ENCODE measurements around the gene OCA2. TPM values are rescaled to one million over a fixed set of nuclear protein-coding genes. Genes with fewer than 3 reads are reported as not detected.

Gene OCA2
- total RNA-seq, 2 donors from 2014 or later, result 3.7 TPM; not detected in 1

DNA sequence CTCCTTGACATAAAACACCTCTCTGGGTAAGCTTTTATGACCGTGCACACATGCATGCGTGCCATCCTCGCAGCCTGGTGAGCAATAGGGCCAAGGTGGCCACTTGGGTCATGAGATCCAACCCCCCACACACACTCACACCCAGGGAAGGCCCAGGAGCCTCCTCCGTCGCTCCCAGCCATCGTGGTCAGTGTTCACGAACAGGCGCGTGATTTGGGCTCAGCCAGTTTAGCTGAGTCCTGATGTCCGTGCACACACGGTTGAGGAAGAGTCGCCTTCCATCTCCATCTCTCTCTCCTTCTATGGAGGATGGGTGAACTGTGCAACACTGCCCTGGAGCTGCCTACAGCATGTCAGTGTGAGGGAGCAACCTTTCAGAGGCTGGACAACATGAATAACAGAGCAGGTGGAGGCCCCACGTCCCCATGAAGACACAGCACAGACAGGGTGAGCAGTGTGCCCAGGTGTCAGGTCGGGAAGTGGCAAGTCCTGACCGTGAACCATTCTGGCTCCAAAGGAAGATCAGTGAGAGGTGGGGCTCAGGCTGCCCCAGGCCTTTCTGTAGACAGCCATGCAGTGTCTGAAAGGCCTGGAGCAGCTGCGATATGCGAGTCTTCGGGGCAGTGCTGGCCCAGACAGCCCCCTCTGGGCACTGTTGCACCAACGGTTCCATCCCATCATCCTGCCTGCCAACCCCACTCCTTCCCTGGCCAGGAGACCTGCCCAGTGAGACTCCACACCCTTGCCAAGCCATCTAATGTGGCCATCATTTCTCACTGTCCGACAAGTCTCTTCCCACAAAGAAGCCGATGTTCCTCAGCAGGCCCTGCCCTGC, 253.4 kb downstream of the OCA2 start:
- intact Hi-C loops (cut with DNase I), result no loop called here
- TF ChIP-seq, protein P1, sequence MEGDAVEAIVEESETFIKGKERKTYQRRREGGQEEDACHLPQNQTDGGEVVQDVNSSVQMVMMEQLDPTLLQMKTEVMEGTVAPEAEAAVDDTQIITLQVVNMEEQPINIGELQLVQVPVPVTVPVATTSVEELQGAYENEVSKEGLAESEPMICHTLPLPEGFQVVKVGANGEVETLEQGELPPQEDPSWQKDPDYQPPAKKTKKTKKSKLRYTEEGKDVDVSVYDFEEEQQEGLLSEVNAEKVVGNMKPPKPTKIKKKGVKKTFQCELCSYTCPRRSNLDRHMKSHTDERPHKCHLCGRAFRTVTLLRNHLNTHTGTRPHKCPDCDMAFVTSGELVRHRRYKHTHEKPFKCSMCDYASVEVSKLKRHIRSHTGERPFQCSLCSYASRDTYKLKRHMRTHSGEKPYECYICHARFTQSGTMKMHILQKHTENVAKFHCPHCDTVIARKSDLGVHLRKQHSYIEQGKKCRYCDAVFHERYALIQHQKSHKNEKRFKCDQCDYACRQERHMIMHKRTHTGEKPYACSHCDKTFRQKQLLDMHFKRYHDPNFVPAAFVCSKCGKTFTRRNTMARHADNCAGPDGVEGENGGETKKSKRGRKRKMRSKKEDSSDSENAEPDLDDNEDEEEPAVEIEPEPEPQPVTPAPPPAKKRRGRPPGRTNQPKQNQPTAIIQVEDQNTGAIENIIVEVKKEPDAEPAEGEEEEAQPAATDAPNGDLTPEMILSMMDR (IDR thresholded peaks at IDR 0.05), result no peak
- TF ChIP-seq POLR2A (IDR thresholded peaks at IDR 0.05), result no peak
- no peak for TF ChIP-seq POLR2AphosphoS5 (IDR thresholded peaks at IDR 0.05)
- no peak for DNase-seq (ENCODE audit: low spot score)
- H3K36me3 ChIP-seq, result no peaks in the 10 kb centered on the region
- no peaks in the 10 kb centered on the region for H3K27me3 ChIP-seq (replicated peaks; ENCODE audit: insufficient read depth)
- 88% methylated on average over 21 of the region's 21 CpGs for WGBS
- H3K9me3 ChIP-seq, result no peaks in the 10 kb centered on the region
- H3K4me3 ChIP-seq, result no peak overlapping the region
- H3K4me1 ChIP-seq (replicated peaks), result no peaks in the 10 kb centered on the region
- no peak overlapping the region for H3K27ac ChIP-seq

DNA sequence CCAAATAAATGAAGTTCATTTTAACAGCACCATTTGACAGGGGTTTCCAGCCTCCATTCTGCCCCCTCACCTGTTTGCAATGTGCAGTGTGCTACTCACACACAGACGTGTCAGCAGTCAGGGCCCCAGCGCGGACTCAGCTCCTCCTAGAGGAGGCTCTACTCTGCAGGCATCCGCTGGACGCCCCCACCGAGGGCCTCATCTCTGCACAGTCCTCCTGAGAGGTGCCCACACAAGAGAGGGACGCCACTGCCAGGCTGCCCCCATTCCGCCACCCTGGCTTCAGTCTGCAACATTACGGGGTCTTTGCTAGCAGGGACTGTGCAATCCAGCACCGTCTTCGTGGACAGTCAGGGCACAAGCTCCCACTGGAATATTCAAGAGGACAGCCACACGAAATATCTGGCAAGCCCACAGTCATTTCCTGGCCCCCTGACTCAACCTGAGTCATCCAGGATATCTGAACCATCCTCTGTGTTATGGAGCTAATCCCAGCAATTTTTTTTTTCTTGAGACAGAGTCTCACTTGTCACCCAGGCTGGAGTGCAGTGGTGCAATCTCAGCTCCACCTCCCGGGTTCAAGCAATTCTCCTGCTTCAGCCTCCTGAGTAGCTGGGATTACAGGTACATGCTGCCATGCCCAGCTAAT, 255.0 kb downstream of the OCA2 start:
- TF ChIP-seq, protein P1 (IDR thresholded peaks at IDR 0.05), result no peak
- no peak for TF ChIP-seq POLR2AphosphoS5 (IDR thresholded peaks at IDR 0.05)
- no peak for TF ChIP-seq POLR2A (IDR thresholded peaks at IDR 0.05)
- Histone ChIP-seq H3K9me3 (no peaks in the 10 kb centered on the region), H3K36me3 (no peaks in the 10 kb centered on the region), H3K4me3 (no peak overlapping the region), H3K27me3 (replicated peaks; ENCODE audit: insufficient read depth) (no peaks in the 10 kb centered on the region), H3K4me1 (replicated peaks) (no peaks in the 10 kb centered on the region), H3K27ac (no peak overlapping the region)
- intact Hi-C loops (cut with DNase I), result no loop called here
- 89% methylated on average over 13 of the region's 13 CpGs for WGBS
- no peak for DNase-seq (ENCODE audit: low spot score)

DNA sequence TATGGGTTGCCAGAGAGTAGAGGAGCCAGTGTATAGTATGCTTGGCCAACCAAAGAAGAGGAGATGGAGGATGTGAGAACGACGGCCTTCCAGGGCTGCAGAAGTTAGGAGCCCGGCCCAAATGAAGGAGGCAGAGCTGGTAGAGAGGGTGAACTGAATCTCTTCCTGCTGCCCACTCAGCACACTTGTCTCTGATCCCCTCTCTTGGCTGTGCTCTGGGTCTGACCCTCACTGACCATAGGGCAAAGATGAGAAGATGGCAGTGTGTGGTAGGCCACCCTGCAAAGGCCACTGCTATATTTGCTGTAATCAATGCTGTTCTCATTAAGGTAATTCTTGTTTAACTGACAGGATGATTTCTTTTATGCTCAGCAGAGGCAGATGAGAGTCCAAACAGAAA, 256.0 kb downstream of the OCA2 start:
- no peaks in the 10 kb centered on the region for H3K27me3 ChIP-seq (replicated peaks; ENCODE audit: insufficient read depth)
- WGBS, result 95% methylated on average over 3 of the region's 3 CpGs
- no peak overlapping the region for H3K4me3 ChIP-seq
- no peaks in the 10 kb centered on the region for H3K4me1 ChIP-seq (replicated peaks)
- no peak overlapping the region for H3K27ac ChIP-seq
- no peaks in the 10 kb centered on the region for H3K36me3 ChIP-seq
- intact Hi-C loops (cut with DNase I), result no loop called here
- no peak for DNase-seq (ENCODE audit: low spot score)
- no peaks in the 10 kb centered on the region for H3K9me3 ChIP-seq
- TF ChIP-seq, protein P1 (IDR thresholded peaks at IDR 0.05), result no peak
- no peak for TF ChIP-seq POLR2A (IDR thresholded peaks at IDR 0.05)
- TF ChIP-seq POLR2AphosphoS5 (IDR thresholded peaks at IDR 0.05), result no peak

GRCh38 chr15:27842526-27842925, 256.6 kb downstream of the OCA2 start:
- intact Hi-C loops (cut with DNase I), result no loop called here
- 93% methylated on average over 3 of the region's 3 CpGs for WGBS
- DNase-seq (ENCODE audit: low spot score), result no peak
- Histone ChIP-seq H3K36me3 (no peaks in the 10 kb centered on the region), H3K27ac (no peak overlapping the region), H3K4me3 (no peak overlapping the region), H3K9me3 (no peaks in the 10 kb centered on the region), H3K27me3 (replicated peaks; ENCODE audit: insufficient read depth) (no peaks in the 10 kb centered on the region), H3K4me1 (replicated peaks) (no peaks in the 10 kb centered on the region)
- TF ChIP-seq POLR2A (IDR thresholded peaks at IDR 0.05) (no peak), POLR2AphosphoS5 (IDR thresholded peaks at IDR 0.05) (no peak)

DNA sequence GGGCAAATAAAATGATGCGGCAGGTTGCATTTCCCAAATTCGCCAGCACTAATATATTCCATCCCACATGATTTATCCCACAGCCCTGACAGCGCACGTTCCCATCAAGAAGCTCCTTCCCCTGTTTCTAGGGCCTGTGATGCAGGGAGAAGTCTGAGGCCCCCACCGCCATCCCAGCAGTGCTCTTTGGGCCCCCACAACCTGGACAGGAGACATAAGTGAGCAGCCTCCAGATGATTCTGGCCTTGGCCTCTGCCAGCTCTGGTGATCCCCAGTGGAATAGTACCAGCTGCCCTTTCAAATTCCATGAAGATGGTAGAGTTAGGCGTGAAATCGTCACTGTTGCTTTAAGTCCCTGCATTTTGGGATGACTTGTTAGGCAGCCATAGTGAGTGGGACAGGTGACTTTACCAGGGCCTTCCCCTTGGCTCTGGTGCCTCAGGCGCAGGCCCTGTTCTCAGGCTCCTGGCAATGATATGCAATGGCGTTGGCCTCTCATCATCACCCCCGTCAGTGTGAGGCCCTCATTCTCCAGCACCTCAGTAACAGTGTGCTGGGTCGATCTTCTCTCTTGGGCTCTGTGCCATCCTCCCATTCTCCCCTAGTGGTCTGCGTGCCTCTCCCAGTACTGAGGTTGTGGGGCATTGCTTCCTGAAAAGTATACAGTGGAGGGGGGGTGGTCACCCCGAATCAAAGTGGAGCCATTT, 263.7 kb downstream of the OCA2 start:
- H3K4me3 ChIP-seq, result no peak overlapping the region
- DNase-seq (ENCODE audit: low spot score), result no peak
- H3K36me3 ChIP-seq, result no peaks in the 10 kb centered on the region
- H3K27me3 ChIP-seq (replicated peaks; ENCODE audit: insufficient read depth), result no peaks in the 10 kb centered on the region
- intact Hi-C loops (cut with DNase I), result no loop called here
- 85% methylated on average over 12 of the region's 13 CpGs for WGBS
- H3K4me1 ChIP-seq (replicated peaks), result no peaks in the 10 kb centered on the region
- H3K9me3 ChIP-seq, result no peaks in the 10 kb centered on the region
- TF ChIP-seq POLR2A (IDR thresholded peaks at IDR 0.05) (no peak), POLR2AphosphoS5 (IDR thresholded peaks at IDR 0.05) (no peak)
- TF ChIP-seq, protein P1 (IDR thresholded peaks at IDR 0.05), result no peak
- H3K27ac ChIP-seq, result no peak overlapping the region

Measured in prostate gland (tissue), 2 donors.